ENCODE results near the gene EVC2. TPM values are rescaled to one million over a fixed set of nuclear protein-coding genes. Genes with fewer than 3 reads are reported as not detected.

EVC2 gene
- total and polyA plus RNA-seq, 2 of the 13 experiments (the other 11 are each of a cell fraction or from before 2014, with no cell fraction given): not detected

- Histone ChIP-seq H3K9me3 (ENCODE audit: low read length) (no peaks in the 10 kb centered on the region), H3K79me2 (ENCODE audit: insufficient read depth, low read length) (no peaks in the 10 kb centered on the region), H3K4me2 (ENCODE audit: low read depth, low read length) (no peak overlapping the region), H3K27ac (ENCODE audit: extremely low read length, insufficient read depth, low read length) (no peak overlapping the region), H3K9ac (ENCODE audit: insufficient read depth, low read depth, low read length) (no peak overlapping the region), H3K27me3 (ENCODE audit: control insufficient read depth in 1 of 2, insufficient read depth in 2 of 2, low read length in 2 of 2) (no peaks in the 10 kb centered on the region; a peak in 1 of 5 replicates), H3K4me3 (replicated peaks in 1 of 3; ENCODE audit: insufficient read depth in 1 of 3, low read depth in 2 of 3, low read length in 3 of 3) (no peak overlapping the region), H2AFZ (ENCODE audit: low read length) (no peak overlapping the region), H3K36me3 (replicated peaks in 1 of 2; ENCODE audit: control insufficient read depth in 1 of 2, insufficient read depth in 2 of 2, low read length in 2 of 2) (peaks cover 4 to 20% of the 10 kb centered on the region in 2 experiments; a peak in 3 of 5 replicates), H3K4me1 (ENCODE audit: insufficient read depth, low read length) (peaks cover 87% of the 10 kb centered on the region), H4K20me1 (ENCODE audit: insufficient read depth, low read length) (no peaks in the 10 kb centered on the region)
- in situ Hi-C loops (cut with HindIII; ENCODE audit: extremely low pct_ligation_motif_present, low pct_unique_long_range_greater_than_20kb) (no loop called here), intact Hi-C loops (cut with micrococcal nuclease; ENCODE audit: unreplicated experiment) (no loop called here)
- no peak for TF ChIP-seq ZNF292 (CRISPR knock-in tag; IDR thresholded peaks at IDR 0.05; ENCODE audit: borderline replicate concordance, low read depth)
- TF ChIP-seq MAFF (IDR thresholded peaks at IDR 0.05; ENCODE audit: low read depth, low read length): peak; percentile 65
- TF ChIP-seq MAFK (conservative IDR thresholded peaks at IDR 0.05 in 1 of 2, IDR thresholded peaks at IDR 0.05 in 1 of 2; ENCODE audit: low read length in 2 of 2): peak; percentile 51 to 83; a peak in 3 of 4 replicates
- ChIA-PET POLR2A (interaction anchor here (2.1 kb wide), 1 partner anchor 10 kb away, joined by 11 read pairs; the partner anchor contains the start of gene EVC), CTCF (ENCODE audit: low intra/inter-chr PET ratio, low total read pairs) (no interaction called here)
- no TSS peak for BruUV-seq (replicated peaks)
- WGBS (ENCODE audit: low lambda C conversion rate): 97% methylated on average over 3 of the region's 3 CpGs
- ATAC-seq (no peak), DNase-seq (ENCODE audit: low spot score) (no peak), FAIRE-seq (no peak)
Observed at GRCh38 chr4:5720980-5721379, 12.6 kb upstream of the EVC2 start.

GRCh38 chr4:5720157-5720850, 11.9 kb upstream of the EVC2 start:
- BruUV-seq (replicated peaks): no TSS peak
- ATAC-seq (no peak), FAIRE-seq (no peak), DNase-seq (ENCODE audit: low spot score) (no peak)
- H3K9me3 ChIP-seq (ENCODE audit: low read length): peaks cover 2% of the 10 kb centered on the region
- 79% methylated on average over 15 of the region's 16 CpGs for WGBS (ENCODE audit: low lambda C conversion rate)
- TF ChIP-seq TBP (CRISPR knock-in tag; IDR thresholded peaks at IDR 0.05) (no peak), SNAPC2 (CRISPR knock-in tag; IDR thresholded peaks at IDR 0.05) (no peak), ZKSCAN8 (CRISPR knock-in tag; IDR thresholded peaks at IDR 0.05; ENCODE audit: borderline replicate concordance) (no peak), ZBTB4 (CRISPR knock-in tag; IDR thresholded peaks at IDR 0.05; ENCODE audit: borderline replicate concordance) (no peak), ZNF629 (CRISPR knock-in tag; conservative IDR thresholded peaks at IDR 0.05) (peak; percentile 70), SRF (IDR thresholded peaks at IDR 0.05; ENCODE audit: low read depth, low read length) (no peak)
- no peak overlapping the region for H3K4me3 ChIP-seq (replicated peaks in 1 of 3; ENCODE audit: insufficient read depth in 1 of 3, low read depth in 2 of 3, low read length in 3 of 3)
- H4K20me1 ChIP-seq (ENCODE audit: insufficient read depth, low read length): no peaks in the 10 kb centered on the region
- H3K9ac ChIP-seq (ENCODE audit: insufficient read depth, low read depth, low read length): no peak overlapping the region
- H3K27ac ChIP-seq (ENCODE audit: extremely low read length, insufficient read depth, low read length): no peak overlapping the region
- H3K27me3 ChIP-seq (ENCODE audit: control insufficient read depth in 1 of 2, insufficient read depth in 2 of 2, low read length in 2 of 2): no peaks in the 10 kb centered on the region; a peak in 1 of 5 replicates
- in situ Hi-C loops (cut with HindIII; ENCODE audit: extremely low pct_ligation_motif_present, low pct_unique_long_range_greater_than_20kb): no loop called here
- H3K4me2 ChIP-seq (ENCODE audit: low read depth, low read length): no peak overlapping the region
- H2AFZ ChIP-seq (ENCODE audit: low read length): no peak overlapping the region
- ChIA-PET POLR2A (interaction anchor here (2.1 kb wide), 1 partner anchor 10 kb away, joined by 11 read pairs; the partner anchor contains the start of gene EVC), CTCF (ENCODE audit: low intra/inter-chr PET ratio, low total read pairs) (no interaction called here)
- H3K79me2 ChIP-seq (ENCODE audit: insufficient read depth, low read length): no peaks in the 10 kb centered on the region
- peaks cover 91% of the 10 kb centered on the region for H3K4me1 ChIP-seq (ENCODE audit: insufficient read depth, low read length)
- H3K36me3 ChIP-seq (replicated peaks in 1 of 2; ENCODE audit: control insufficient read depth in 1 of 2, insufficient read depth in 2 of 2, low read length in 2 of 2): peaks cover 4 to 20% of the 10 kb centered on the region in 2 experiments; a peak in 3 of 5 replicates
- intact Hi-C loops (cut with micrococcal nuclease; ENCODE audit: unreplicated experiment): no loop called here
